Stomach smooth muscle (tissue), 2 donors: ENCODE results near the gene FTO.
"Not testable (repeated sequence)": the region's sequence is repeated elsewhere in the genome, so short reads cannot be mapped to it uniquely, and the experiment has no call there.

Experiments
- H3K27ac ChIP-seq: one replicate; pipeline ENCODE4 v1.7.0; 2013; ENCODE audit warnings: mild to moderate bottlenecking, low read length, inconsistent platforms
- H3K27me3 ChIP-seq, 2 donors: one replicate each; pipeline ENCODE4 v1.7.0; 2013; ENCODE audit warnings: low read length in 2 of 2; ENCODE audit not compliant: insufficient read depth in 2 of 2, control insufficient read depth in 1 of 2
- H3K36me3 ChIP-seq, 2 donors: one replicate each; pipeline ENCODE4 v1.7.0; 2013; ENCODE audit warnings: low read length in 2 of 2; ENCODE audit not compliant: control insufficient read depth in 2 of 2, insufficient read depth in 2 of 2
- H3K4me1 ChIP-seq: one replicate; pipeline ENCODE4 v1.7.0; 2013; ENCODE audit warnings: low read length; ENCODE audit not compliant: control insufficient read depth, insufficient read depth
- H3K4me3 ChIP-seq, 2 donors: one replicate each; pipeline ENCODE4 v1.7.0; 2013; ENCODE audit warnings: low read length in 2 of 2
- H3K9ac ChIP-seq, 2 donors: one replicate each; pipeline ENCODE4 v1.7.0; 2013; ENCODE audit warnings: low read length in 2 of 2, mild to moderate bottlenecking in 1 of 2
- H3K9me3 ChIP-seq, 2 donors: one replicate each; pipeline ENCODE4 v1.7.0; 2013; ENCODE audit warnings: low read length in 2 of 2; ENCODE audit not compliant: control insufficient read depth in 2 of 2
- donor health status: healthy.
- donor health status: Pancreatic carcinoma.

FTO gene

DNA sequence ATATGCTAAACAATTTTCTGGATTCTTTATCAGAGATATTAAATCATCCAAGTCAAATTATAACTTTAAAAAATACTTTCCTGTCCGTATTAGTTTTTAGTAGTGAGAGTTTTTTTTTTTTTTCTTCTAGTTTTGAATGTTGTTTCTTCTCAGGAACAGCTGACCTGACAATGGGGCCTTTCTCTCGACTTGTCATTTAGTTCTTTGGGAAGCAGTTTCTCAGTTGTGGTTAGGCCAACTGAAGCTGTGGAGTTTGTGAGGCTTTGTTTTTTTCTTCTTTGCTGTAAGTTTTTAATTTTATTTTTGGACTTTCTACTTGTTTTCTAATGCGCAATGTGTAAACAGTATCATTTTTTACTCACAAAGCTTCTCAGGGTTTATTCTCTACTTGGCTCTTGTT is 140.8 kb downstream of the FTO start:
- H3K27ac ChIP-seq: no peak overlapping the region
- H3K4me1 ChIP-seq: peaks cover 2% of the 10 kb centered on the region
- H3K27me3 ChIP-seq: no peaks in the 10 kb centered on the region
- no peak overlapping the region for H3K4me3 ChIP-seq
- no peaks in the 10 kb centered on the region for H3K9me3 ChIP-seq
- peaks cover 3 to 5% of the 10 kb centered on the region in 2 donors for H3K36me3 ChIP-seq
- H3K9ac ChIP-seq: no peak overlapping the region

DNA sequence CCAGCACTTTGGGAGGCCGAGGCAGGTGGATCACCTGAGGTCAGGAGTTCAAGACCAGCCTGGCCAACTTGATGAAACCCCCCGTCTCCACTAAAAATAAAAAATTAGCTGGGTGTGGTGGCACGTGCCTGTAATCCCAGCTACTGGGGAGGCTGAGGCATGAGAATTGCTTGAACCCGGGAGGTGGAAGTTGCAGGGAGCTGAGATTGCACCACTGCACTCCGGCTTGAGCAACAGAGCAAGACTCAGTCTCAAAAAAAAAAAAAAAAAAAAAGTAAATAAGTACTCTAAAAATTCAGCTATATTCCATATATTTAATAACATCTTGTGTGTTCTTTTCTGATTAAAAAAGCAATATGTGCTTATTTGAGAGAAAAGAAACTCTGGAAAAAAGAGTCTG is 142.6 kb downstream of the FTO start:
- H3K27me3 ChIP-seq, H3K4me3 ChIP-seq, H3K27ac ChIP-seq, H3K9ac ChIP-seq, H3K4me1 ChIP-seq, H3K36me3 ChIP-seq, H3K9me3 ChIP-seq: not testable (repeated sequence)

DNA sequence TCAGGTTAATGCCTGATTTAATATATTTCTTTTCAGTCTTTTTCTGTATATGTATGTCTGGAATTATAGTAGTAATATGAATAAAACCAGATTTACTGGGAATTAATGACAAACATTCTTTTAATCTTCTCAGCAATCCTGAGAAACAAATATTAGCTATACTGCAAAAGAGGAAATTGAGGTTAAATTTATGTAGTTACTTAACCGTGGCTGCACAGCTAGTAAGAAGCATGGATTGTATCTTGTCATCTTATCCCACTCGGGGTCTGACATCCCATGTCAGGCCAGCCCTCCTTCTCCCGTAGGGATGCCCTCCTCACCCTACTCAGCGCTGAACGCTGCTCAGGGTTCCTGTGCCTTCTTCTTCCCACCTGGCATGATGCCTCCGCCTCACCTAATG is 143.0 kb downstream of the FTO start:
- H3K27ac ChIP-seq: no peak overlapping the region
- peaks cover 2% of the 10 kb centered on the region for H3K4me1 ChIP-seq
- H3K9me3 ChIP-seq: no peaks in the 10 kb centered on the region
- H3K27me3 ChIP-seq: no peaks in the 10 kb centered on the region
- H3K4me3 ChIP-seq: no peak overlapping the region
- H3K36me3 ChIP-seq: peaks cover 3 to 5% of the 10 kb centered on the region in 2 donors
- H3K9ac ChIP-seq: no peak overlapping the region

GRCh38 chr16:53848277-53848942 is 144.5 kb downstream of the FTO start:
- no peak overlapping the region for H3K9ac ChIP-seq
- no peak overlapping the region for H3K4me3 ChIP-seq
- no peaks in the 10 kb centered on the region for H3K9me3 ChIP-seq
- no peaks in the 10 kb centered on the region for H3K27me3 ChIP-seq
- peaks cover 2% of the 10 kb centered on the region for H3K4me1 ChIP-seq
- peaks cover 3 to 5% of the 10 kb centered on the region in 2 donors for H3K36me3 ChIP-seq
- no peak overlapping the region for H3K27ac ChIP-seq

DNA sequence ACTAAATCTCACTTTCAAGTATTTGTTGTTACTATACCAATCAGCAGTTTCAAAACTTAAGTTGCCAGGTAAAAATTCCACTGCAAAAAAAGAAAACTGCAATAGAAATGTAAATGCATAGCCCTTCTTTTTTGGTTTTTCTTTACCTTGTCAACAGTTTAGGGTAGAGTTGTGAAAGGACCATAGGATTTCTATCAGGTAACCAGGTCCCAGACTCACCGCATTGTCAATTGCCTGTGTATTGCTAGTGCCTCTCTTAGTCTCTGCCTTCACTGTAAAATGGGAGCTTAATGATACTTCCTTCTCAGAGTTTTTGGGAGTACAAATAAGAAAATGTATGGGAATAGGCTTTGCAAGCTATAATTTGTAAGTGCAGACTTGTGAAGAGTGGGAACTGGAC is 145.0 kb downstream of the FTO start:
- Histone ChIP-seq H3K27me3 (no peaks in the 10 kb centered on the region), H3K4me3 (no peak overlapping the region), H3K4me1 (peaks cover 2% of the 10 kb centered on the region), H3K36me3 (peaks cover 3 to 5% of the 10 kb centered on the region in 2 donors), H3K27ac (no peak overlapping the region), H3K9ac (no peak overlapping the region), H3K9me3 (no peaks in the 10 kb centered on the region)

GRCh38 chr16:53849585-53849984 is 145.6 kb downstream of the FTO start:
- no peak overlapping the region for H3K4me3 ChIP-seq
- H3K4me1 ChIP-seq: peaks cover 2% of the 10 kb centered on the region
- no peak overlapping the region for H3K27ac ChIP-seq
- no peaks in the 10 kb centered on the region for H3K9me3 ChIP-seq
- no peaks in the 10 kb centered on the region for H3K27me3 ChIP-seq
- H3K9ac ChIP-seq: no peak overlapping the region
- peaks cover 3 to 5% of the 10 kb centered on the region in 2 donors for H3K36me3 ChIP-seq

- Histone ChIP-seq H3K27ac (no peak overlapping the region), H3K4me3 (no peak overlapping the region), H3K9me3 (no peaks in the 10 kb centered on the region), H3K9ac (no peak overlapping the region), H3K27me3 (no peaks in the 10 kb centered on the region), H3K36me3 (peaks cover 2 to 3% of the 10 kb centered on the region in 2 donors), H3K4me1 (peaks cover 2% of the 10 kb centered on the region)
These were observed 146.0 kb downstream of the FTO start for GRCh38 chr16:53849994-53850393.

DNA sequence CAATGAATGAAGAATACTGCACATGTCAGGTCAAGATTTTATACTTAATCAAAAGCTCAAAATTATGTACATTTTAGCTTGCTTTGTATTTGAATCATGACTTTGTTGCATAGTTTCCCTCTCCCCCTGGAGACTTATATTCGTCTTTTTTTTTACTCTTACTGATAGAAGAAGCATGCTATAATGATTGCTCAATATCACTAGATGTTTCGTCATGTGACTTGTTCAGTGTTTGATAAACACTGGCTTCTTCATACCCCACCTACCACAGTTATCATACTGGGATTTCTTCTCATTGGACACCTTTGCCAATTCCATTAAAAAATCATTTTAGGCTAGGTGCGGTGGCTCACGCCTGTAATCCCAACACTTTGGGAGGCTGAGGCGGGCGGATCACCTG is 148.7 kb downstream of the FTO start:
- Histone ChIP-seq H3K36me3 (no peaks in the 10 kb centered on the region), H3K9me3 (no peaks in the 10 kb centered on the region), H3K9ac (no peak overlapping the region), H3K4me1 (peaks cover 1% of the 10 kb centered on the region), H3K27me3 (no peaks in the 10 kb centered on the region), H3K4me3 (no peak overlapping the region), H3K27ac (no peak overlapping the region)

- Histone ChIP-seq H3K4me3 (no peak overlapping the region), H3K27ac (no peak overlapping the region), H3K9me3 (no peaks in the 10 kb centered on the region), H3K36me3 (no peaks in the 10 kb centered on the region), H3K27me3 (no peaks in the 10 kb centered on the region), H3K4me1 (no peaks in the 10 kb centered on the region), H3K9ac (no peak overlapping the region)
These were observed 151.1 kb downstream of the FTO start for GRCh38 chr16:53855056-53855455.

GRCh38 chr16:53855511-53855910 is 151.6 kb downstream of the FTO start:
- Histone ChIP-seq H3K4me1 (no peaks in the 10 kb centered on the region), H3K9ac (no peak overlapping the region), H3K9me3 (no peaks in the 10 kb centered on the region), H3K27me3 (no peaks in the 10 kb centered on the region), H3K36me3 (no peaks in the 10 kb centered on the region), H3K4me3 (no peak overlapping the region), H3K27ac (no peak overlapping the region)

DNA sequence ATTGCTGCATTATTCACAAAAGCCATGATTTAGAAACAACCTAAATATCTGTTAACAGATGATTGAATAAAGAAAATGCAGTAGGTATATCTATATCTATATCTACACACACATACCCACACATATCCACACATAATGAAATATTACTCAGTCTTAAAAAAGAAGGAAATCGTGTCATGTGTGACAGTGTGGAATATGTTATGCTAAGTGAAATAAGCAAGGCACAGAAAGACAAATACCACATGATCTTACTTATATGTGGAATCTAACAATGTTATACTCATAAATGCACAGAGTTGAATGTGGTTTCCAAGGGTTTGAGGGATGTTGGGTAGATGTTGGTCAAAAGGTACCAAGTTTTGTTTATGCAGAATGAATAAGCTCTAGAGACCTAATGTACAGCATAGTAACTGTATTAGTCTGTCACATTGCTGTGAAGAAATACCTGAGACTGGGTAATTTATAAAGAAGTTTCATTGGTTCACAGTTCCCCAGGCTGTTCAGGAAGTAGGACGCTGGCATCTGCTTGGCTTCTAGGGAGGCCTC is 156.1 kb downstream of the FTO start:
- Histone ChIP-seq H3K27me3 (no peaks in the 10 kb centered on the region), H3K4me1 (no peaks in the 10 kb centered on the region), H3K27ac (no peak overlapping the region), H3K9ac (no peak overlapping the region), H3K9me3 (no peaks in the 10 kb centered on the region), H3K36me3 (peaks cover 0 to 3% of the 10 kb centered on the region in 2 donors), H3K4me3 (no peak overlapping the region)
